ENCODE results near the gene LGI2. TPM values are rescaled to one million over a fixed set of nuclear protein-coding genes. Genes with fewer than 3 reads are reported as not detected.
A peak's percentile ranks its signal among the peaks of the same experiment; 100 is the strongest.

LGI2 gene
- total and polyA plus RNA-seq, 2 of the 8 experiments (the other 6 are each of a cell fraction or from before 2014, with no cell fraction given) = 2.3 to 4.0 TPM

GRCh38 chr4:24988776-24989175, 42.0 kb downstream of the LGI2 start:
- Histone ChIP-seq H3K79me1 (ENCODE audit: low read depth, low read length) (no peaks in the 10 kb centered on the region), H2AK5ac (ENCODE audit: low read depth, low read length) (no peak overlapping the region), H3K18ac (ENCODE audit: extremely low read depth, low read length) (no peak overlapping the region), H4K8ac (ENCODE audit: extremely low read depth, insufficient read depth, low read length) (no peak overlapping the region; the same call in 1 of the 2 replicates), H3K27ac (ENCODE audit: low read depth, low read length) (no peak overlapping the region), H2BK5ac (ENCODE audit: low read depth, low read length) (no peak overlapping the region), H4K91ac (replicated peaks; ENCODE audit: insufficient read length, low read length) (no peak overlapping the region), H3K23me2 (ENCODE audit: low read depth, low read length) (no peaks in the 10 kb centered on the region), H3K9me3 (ENCODE audit: insufficient read depth in 2 of 2, low read depth in 1 of 2, low read length in 1 of 2) (no peaks in the 10 kb centered on the region; a peak in 1 of 4 replicates), H2BK12ac (ENCODE audit: low read depth, low read length) (no peak overlapping the region), H3K4me2 (ENCODE audit: insufficient read depth in 1 of 2, low read depth in 2 of 2, low read length in 2 of 2) (peak overlapping the region; percentile 9 to 53; a peak in 3 of 4 replicates), H3K27me3 (replicated peaks in 1 of 4; ENCODE audit: control insufficient read depth in 3 of 4, extremely low read depth in 1 of 4, insufficient read depth in 3 of 4, low read length in 3 of 4) (no peaks in the 10 kb centered on the region), H4K20me1 (replicated peaks in 1 of 2; ENCODE audit: control insufficient read depth in 1 of 2, insufficient read depth in 2 of 2, low read length in 2 of 2) (no peaks in the 10 kb centered on the region), H3K36me3 (ENCODE audit: control insufficient read depth in 2 of 4, insufficient read depth in 4 of 4, low read length in 3 of 4) (no peaks in the 10 kb centered on the region), H3K23ac (ENCODE audit: insufficient read length) (no peak overlapping the region), H2BK20ac (ENCODE audit: low read length) (no peak overlapping the region), H3K4ac (replicated peaks; ENCODE audit: insufficient read length, low read depth, low read length) (no peak overlapping the region), H3K14ac (ENCODE audit: insufficient read length) (no peak overlapping the region), H4K5ac (ENCODE audit: insufficient read length, low read depth, low read length) (no peak overlapping the region), H3K56ac (replicated peaks; ENCODE audit: insufficient read length, low read depth, low read length) (no peak overlapping the region), H2BK120ac (replicated peaks; ENCODE audit: low read depth, low read length) (no peak overlapping the region), H2AFZ (ENCODE audit: low read length) (0 out of 2 replicates have a peak overlapping the region, but pooled peaks have one; percentile 3), H3K79me2 (ENCODE audit: control insufficient read depth in 1 of 2, insufficient read depth in 2 of 2, low read length in 2 of 2) (no peaks in the 10 kb centered on the region), H3K9ac (replicated peaks in 1 of 4; ENCODE audit: extremely low read depth in 1 of 4, low read depth in 3 of 4, low read length in 3 of 4) (no peak overlapping the region; a peak in 1 of 7 replicates), H3K4me3 (ENCODE audit: extremely low read depth in 1 of 4, insufficient read depth in 2 of 4, low read depth in 3 of 4, low read length in 4 of 4) (peak overlapping the region in 1 of 4 experiments; percentile 23; a peak in 1 of 8 replicates), H2BK15ac (ENCODE audit: low read length) (no peak overlapping the region), H3K4me1 (replicated peaks in 1 of 4; ENCODE audit: control insufficient read depth in 3 of 4, insufficient read depth in 4 of 4, low read length in 3 of 4) (peaks cover 0 to 11% (median 2%) of the 10 kb centered on the region in 4 experiments; a peak in 6 of 7 replicates)
- peak; percentile 65 to 67 for DNase-seq (ENCODE audit: low read depth in 1 of 2, low spot score in 2 of 2)
- ChIA-PET CTCF (ENCODE audit: partially characterized antibody) (interaction anchor here (0.6 to 4.2 kb wide), 14 partner anchors 9 to 498 kb away, joined by 3 to 20 read pairs (median 3); no protein-coding TSS in a partner anchor), POLR2A (ENCODE audit: partially characterized antibody) (interaction anchor here (0.5 kb wide), 1 partner anchor 403 kb away, joined by 5 read pairs; no protein-coding TSS in a partner anchor)
- peak; percentile 89 for FAIRE-seq
- WGBS, 2 experiments (ENCODE audit: extremely low coverage in 1 of 2, insufficient coverage in 1 of 2, insufficient read length in 1 of 2, insufficient replicate concordance in 2 of 2, low coverage in 1 of 2, low lambda C conversion rate in 2 of 2, missing lambda C conversion rate in 1 of 2) = 60% methylated on average over 1 of the region's 1 CpG; no CpG with 5 or more reads in 1 of the 2 experiments
- TF ChIP-seq CTCF (IDR thresholded peaks at IDR 0.05; ENCODE audit: control extremely low read depth in 1 of 3, insufficient read depth in 1 of 3, low read depth in 1 of 3, low read length in 3 of 3) = peak; percentile 46 to 88 (median 80)
- TF ChIP-seq SAP30 (IDR thresholded peaks at IDR 0.05; ENCODE audit: insufficient read depth, insufficient replicate concordance, low read length) = no peak
- TF ChIP-seq SP2 (IDR thresholded peaks at IDR 0.05; ENCODE audit: low read length) = no peak
- TF ChIP-seq EGR1 (IDR thresholded peaks at IDR 0.05; ENCODE audit: borderline replicate concordance, low read depth, low read length) = 0 out of 2 replicates have a peak, but pooled peaks have one; percentile 18
- TF ChIP-seq BRCA1 (IDR thresholded peaks at IDR 0.05; ENCODE audit: low read depth, low read length) = peak; percentile 37; the same call in 1 of the 2 replicates
- TF ChIP-seq JUND (IDR thresholded peaks at IDR 0.05; ENCODE audit: low read length) = no peak
- TF ChIP-seq KDM5A (IDR thresholded peaks at IDR 0.05; ENCODE audit: low read length) = no peak
- peak; percentile 88 for TF ChIP-seq YY1 (IDR thresholded peaks at IDR 0.05; ENCODE audit: low read depth, low read length)
- peak; percentile 28; the same call in 1 of the 2 replicates for TF ChIP-seq SP1 (IDR thresholded peaks at IDR 0.05; ENCODE audit: low read depth, low read length)
- 0 out of 4 replicates have a peak, but pooled peaks have one; percentile 65 to 84 for TF ChIP-seq SIN3A (conservative IDR thresholded peaks at IDR 0.05 in 1 of 2, IDR thresholded peaks at IDR 0.05 in 1 of 2; ENCODE audit: low read depth in 1 of 2, low read length in 2 of 2)

All from H1 (cell line).